ENCODE measurements around the gene CEP170B.

DNA sequence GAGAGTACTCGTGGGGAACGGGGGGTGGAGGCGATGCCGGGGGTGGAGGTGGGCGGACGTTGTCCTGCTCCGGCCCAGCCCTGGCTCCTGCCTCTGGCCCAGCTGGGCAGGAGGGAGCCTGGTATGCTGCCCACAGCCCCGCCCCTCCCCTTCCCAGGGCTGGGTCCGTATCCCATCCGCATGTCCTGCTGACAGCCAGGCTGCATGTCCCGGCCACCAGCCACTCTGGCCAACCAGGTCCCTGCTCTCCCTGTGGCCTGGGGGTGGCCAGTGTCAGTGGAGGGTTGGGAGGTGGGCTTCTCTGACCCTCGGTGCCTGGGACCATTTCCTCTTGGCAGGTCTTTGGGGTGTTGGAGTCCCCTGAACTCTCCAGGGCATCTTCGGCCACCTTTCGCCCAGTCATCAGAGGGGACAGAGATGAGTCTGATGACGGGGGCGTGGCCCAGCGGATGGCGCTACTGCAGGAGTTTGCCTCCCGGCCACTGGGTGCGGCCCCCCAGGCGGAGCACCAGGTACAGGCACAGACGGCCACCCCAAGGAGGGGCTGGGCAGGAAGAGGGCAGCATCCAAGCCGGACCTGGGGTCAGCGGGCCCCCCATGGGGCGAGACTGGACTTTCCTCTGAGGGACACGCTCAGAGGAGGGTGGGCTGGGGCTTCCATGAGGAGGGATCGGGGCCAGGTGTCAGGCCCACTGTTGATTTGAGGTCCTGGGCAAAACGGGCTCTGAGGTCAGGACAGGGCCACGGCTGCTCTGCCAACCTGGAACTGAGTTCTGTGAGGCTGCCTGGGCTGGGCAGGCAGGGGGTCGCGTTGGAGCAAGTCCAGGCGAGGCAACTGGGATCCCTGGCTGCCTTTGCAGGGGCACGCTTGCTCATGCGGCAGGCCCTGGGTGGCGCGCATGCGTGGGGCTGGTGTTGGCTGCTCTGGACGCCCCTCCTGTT lies 20.2 kb downstream of the CEP170B start:
- no peak for TF ChIP-seq POLR2AphosphoS5 (IDR thresholded peaks at IDR 0.05; ENCODE audit: borderline replicate concordance, low read depth, low read length)
- TF ChIP-seq EZH2 (IDR thresholded peaks at IDR 0.05) = no peak
